NCI-H2081 treated with DMSO at 0.1 percent for 48 hours (cell line): ENCODE data around the gene TRAFD1.

Source experiments
- DNase-seq: peaks from one replicate; lab custom pipeline; 2025; lab: John Stamatoyannopoulos, UW

The TRAFD1 gene

DNA sequence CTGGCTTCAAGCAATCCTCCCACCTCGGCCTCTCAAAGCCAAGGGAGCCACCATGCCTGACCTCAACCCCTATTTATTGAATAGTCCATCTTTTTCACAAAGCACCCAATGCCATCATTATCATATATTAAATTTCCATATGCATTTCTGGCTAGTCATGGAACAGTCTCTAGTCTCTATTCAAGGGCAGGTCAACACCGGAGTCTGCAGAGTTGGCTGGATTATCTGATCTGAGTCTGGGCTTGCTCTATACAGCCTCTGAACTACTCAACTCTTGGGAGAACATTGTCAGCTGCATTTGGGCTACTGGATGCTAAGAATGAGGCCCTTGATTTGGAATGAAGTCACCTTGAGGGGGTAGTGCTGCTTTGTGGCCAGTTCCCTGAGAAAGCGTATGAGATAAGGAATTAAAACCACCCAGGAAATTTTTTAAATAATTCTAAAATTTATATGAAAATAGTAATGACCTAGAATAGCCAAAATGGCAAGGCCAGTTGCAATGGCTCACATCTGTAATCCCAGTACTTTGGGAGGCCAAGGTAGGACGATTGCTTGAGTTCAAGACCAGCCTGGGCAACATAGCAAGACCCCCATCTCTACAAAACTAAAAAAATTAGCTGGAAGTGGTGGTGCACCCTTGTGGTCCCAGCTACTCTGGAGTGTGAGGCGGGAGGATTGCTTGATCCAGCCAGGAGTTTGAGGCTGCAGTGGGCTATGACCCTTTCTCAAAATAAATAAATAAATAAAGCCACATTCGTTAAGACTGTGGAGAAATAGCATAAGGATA lies 9.9 kb upstream of the TRAFD1 start:
- no peak for DNase-seq

DNA sequence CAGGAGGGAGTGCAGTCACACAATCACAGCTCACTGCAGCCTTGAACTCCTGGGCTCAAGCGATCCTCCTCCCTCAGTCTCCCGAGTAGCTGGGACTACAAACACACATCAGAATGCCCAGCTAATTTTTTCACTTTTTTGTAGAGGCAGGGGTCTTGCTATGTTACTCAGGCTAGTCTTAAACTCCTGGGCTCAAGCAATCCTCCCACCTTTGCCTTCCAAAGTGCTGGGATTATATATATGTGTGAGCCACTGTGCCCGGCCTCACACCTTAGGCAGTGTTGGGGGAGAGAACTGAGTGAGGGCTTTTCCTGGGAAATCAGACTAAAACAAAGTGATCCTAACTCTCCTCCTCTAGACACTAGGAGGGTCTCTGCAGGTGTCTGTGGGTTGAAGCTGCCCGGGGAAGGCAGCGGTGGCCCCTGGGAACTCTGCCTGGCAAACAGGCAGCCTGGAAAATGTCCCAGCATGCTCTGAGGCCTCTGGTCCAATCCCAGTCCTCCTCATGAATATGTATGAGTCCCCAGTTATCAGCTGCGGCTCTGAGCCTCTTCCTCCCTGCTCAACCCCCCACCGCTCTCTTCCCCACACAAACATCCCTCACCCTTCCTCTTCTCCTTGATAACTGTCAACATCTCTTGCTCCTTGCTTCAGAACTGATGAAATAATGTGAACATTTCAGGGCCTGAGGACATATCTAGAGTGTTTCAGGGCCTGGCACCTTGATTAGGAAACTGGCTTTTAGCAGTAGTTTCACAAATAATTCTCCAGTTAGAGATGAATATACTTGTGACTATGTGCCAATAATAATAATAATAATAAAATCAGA lies 8.9 kb upstream of the TRAFD1 start:
- DNase-seq = no peak

DNA sequence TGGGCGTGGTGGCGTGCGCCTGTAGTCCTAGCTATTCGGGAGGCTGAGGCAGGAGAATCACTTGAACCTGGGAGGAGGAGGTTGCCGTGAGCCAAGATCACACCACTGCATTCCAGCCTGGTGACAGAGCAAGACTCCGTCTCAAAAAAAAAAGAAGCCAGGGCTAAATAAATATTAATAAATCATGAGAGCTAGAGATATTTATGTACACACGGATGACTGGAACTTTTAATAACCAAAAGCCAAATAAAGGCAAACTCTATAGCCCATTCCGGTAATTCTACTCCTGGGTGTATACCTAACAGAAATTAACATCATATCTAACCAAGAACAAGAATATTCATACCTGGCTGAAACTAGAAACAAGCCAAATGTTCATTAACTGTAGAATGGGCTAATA lies 7.7 kb upstream of the TRAFD1 start:
- no peak for DNase-seq

DNA sequence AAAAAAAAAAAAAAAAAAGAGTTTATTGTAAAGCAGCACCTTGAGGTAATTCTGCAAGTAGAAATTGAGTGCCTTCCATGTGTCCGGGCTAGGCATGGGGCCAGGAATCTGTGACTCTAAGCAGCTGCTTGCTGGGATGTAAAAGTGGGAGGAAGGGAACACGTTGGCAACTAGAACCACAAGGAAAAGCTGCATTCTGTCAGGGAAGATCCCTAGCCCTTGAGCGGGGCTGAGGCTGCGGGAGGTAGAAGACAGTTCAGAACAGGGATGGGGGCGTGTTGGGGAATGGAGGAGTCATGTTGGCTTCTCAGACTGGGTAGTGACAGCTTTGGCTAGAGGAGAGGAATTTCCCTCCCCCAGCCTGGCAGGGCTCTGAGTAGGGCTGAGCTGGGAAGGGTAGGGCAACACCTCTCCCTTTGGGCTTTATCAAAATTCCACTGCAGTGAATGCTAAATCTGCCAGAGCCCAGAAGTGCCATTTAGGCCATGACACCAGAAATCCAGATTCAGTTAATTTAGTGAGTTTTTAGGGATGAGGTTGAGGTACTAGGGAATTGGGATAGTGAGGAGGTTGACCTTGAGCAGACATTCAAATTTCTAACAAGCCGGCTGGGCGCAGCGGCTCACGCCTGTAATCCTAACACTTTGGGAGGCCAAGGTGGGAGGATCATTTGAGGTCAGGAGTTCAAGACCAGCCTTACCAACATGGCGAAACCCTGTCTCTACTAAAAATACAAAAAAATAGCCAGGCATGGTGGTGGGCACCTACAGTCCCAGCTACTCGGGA lies 3.4 kb upstream of the TRAFD1 start:
- DNase-seq = no peak

DNA sequence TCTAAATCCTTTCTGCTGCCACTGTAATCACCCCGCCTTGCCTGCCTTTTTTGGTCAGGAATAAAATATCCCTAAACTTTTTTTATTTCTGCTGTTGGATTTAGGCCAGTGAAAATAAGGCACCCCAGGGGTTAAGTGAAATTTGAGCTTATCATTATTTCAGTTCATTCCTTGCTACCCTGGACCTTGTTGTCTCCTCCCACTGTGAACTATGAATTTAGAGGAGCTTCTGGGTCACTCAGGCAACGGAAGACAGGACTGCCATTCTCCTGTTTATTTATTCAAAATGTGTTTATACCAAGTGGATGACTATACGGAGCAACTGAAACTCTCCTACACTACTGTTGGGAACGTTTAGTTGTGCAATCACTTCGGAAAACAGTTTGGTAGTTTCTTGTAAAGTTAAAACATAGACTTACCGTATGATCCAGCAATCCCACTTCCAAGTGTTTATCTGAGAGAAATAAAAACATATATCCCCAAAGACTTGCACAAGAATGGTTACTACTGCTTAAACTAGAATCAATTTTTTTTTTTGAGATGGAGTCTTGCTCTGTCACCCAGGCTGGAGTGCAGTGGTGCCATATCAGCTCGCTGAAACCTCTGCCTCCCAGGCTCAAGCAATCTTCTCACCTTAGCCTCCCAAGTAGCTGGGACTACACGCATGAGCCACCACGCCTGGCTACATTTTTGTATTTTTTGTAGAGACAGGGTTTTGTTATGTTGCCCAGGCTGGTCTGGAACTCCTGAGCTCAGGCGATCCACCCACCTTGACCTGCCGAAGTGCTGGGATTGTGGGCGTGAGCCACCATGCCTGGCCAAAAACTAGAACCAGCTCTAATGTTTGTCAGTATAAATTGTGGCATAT lies 2.3 kb upstream of the TRAFD1 start:
- DNase-seq = no peak

DNA sequence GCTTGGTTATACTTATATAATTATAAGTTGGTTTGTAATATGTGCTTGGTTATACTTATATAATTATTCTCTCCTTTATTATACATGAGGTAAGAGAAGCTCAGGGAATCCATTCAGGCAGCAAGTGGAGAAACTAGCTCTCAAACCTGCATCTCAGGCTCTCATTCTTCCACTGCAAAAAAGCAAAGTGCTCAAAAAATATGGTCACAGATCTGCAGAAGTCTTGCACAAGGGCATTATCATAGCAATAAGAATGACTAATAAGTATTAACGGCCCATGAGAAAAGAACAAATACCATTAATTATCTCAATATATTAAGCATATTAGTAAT lies 476 bp upstream of the TRAFD1 start:
- no peak for DNase-seq

DNA sequence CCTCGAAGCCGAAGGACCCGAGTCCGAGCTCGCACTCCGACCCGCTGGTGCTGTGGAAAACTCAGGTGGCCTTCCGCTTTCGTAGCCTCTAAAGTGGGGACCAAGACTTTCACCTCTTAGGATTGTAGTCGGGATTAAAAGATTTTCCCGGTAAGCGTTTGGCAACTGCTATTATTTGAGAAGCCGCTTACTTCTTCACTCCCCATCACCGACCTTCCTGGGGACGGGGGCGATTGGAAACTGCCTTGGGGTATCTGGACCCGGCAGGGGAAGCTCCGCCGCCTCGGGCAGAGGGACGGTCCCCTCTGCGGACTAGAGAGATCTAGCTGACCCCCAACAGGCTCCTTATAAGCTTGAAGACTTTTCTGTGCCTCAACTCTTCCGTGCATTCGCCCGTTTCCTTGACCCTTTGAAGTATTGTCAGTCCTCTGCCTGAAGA lies 659 bp downstream of the TRAFD1 start:
- DNase-seq = no peak

DNA sequence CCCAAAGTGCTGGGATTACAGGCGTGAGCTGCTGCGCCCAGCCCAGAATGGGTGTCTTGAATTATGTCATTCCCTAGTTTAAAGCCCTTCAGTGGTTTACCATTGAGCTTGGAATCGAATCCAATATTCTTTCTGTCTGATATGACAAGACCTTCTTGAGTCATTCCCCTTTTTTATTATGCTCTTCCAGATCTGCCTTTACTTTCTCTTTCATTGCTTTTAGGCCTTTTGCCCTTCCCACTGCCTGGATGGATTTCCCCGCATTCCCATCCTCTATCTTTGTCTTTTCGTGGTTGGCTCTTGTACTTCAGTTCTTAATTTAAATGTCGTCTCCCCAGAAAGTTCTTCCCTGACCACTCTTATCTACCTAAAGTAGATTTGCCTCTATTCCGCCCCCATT lies 1.6 kb downstream of the TRAFD1 start:
- DNase-seq = no peak

DNA sequence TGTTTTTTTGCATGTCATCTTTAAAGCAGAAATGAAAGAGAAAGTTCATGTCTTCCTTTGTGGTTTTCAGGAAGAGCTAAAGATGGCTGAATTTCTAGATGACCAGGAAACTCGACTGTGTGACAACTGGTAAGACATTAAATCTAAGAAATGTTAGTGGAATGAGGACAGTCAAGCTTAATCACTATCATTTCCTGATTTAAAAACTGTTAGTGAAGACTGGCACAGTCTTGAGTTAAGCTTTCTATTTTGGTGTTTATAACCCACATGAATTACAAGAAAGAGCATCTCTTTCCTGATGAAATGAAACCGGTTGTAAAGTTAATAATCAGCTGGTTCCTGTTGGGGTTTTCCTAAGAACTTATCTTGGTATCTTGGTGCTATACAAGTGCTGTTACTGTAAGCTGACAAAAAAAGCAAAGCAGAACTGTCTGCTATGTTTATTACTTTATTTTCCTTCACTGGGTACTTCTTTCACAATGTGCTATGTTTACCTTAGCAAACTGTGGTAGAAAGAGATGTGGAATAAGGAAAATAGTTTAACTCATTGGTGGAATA lies 5.2 kb downstream of the TRAFD1 start:
- no peak for DNase-seq

DNA sequence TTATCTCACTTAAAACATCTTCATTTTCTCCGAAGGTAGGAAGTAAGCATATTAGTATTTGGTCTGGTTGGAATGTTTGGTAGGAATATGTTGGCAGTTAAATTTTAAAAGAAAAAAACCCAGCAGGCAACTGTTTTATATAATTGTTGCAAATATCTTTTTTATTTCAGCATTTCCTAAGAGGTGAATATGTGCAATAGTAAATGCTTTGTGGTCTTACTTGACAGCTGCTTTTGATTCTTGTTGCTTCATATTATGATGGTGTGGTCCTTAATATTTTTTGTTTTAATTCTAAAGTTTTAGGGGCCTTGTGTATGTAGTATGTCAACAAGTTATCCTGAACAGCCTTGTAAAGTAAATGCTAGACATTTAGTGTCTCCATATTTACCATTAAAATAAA lies 6.3 kb downstream of the TRAFD1 start:
- no peak for DNase-seq

DNA sequence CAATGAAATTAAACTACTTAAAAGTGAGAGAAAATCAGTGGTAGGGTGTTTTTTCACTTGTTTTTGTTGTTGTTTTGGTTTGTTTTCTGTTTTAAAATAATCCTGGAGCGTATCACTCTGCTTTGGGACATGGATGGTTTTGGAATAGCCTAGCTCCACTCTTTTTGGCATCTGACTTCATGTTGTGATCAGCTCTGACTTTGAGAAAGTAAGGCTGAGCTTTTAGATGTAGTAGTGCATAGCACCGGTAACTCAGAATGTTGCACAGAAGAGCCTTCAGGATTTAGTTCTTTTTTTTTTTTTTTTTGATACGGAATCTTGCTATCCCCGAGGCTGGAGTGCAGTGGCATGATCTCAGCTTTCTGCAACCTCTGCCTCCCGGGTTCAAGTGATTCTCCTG lies 8.1 kb downstream of the TRAFD1 start:
- DNase-seq = no peak

DNA sequence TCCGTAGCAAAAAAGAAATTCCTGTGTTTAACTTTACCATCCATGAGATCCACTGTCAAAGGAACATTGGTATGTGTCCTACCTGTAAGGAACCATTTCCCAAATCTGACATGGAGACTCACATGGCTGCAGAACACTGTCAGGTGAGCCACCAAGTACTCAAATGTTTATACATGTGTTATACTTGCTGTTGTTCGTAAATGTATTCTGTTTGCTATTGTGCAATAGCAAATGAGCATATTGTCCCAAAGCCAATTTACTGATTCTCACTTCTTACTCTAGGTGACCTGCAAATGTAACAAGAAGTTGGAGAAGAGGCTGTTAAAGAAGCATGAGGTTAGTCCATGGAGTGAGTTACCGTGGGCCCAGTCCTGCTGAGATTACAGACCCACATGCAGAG lies 9.4 kb downstream of the TRAFD1 start:
- no peak for DNase-seq

DNA sequence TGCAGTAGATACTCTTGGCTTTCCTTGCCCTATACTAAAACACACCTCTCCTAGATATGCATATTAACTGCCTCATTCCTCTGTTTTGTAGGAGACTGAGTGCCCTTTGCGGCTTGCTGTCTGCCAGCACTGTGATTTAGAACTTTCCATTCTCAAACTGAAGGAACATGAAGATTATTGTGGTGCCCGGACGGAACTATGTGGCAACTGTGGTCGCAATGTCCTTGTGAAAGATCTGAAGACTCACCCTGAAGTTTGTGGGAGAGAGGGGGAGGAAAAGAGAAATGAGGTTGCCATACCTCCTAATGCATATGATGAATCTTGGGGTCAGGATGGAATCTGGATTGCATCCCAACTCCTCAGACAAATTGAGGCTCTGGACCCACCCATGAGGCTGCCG lies 15.4 kb downstream of the TRAFD1 start:
- DNase-seq = no peak

DNA sequence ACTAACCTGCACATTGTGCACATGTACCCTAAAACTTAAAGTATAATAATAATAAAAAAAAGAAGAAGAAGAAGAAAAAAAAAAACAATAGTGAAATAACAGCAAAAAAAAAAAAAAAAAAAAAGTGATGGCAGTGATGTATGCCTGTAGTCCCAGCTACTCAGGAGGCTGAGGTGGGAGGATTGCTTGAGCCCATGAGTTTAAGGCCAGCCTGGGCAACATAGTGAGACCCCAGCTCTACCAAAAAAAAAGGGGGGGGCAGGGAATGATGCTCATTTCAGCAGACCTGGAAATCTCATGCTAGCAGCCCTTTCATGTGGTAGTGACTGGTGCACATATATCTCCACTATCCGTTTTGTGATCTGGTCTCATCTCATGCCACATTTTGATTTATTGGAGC lies 20.8 kb downstream of the TRAFD1 start:
- DNase-seq = no peak

DNA sequence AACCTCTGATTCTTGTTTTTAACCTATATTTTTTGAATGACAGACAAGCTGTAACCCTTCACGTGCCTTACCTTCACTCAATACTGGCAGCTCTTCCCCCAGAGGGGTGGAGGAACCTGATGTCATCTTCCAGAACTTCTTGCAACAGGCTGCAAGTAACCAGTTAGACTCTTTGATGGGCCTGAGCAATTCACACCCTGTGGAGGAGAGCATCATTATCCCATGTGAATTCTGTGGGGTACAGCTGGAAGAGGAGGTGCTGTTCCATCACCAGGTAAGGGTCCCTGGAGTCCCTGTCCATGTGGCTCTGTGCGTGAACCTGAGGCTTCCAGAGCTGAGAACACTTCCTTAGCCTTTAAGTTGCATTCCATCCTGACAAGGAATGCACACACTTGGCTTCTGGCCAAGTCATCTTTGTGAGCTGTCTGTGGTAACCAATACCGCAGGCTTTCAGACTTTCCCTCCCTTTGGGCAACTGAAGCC lies 22.7 kb downstream of the TRAFD1 start:
- no peak for DNase-seq

DNA sequence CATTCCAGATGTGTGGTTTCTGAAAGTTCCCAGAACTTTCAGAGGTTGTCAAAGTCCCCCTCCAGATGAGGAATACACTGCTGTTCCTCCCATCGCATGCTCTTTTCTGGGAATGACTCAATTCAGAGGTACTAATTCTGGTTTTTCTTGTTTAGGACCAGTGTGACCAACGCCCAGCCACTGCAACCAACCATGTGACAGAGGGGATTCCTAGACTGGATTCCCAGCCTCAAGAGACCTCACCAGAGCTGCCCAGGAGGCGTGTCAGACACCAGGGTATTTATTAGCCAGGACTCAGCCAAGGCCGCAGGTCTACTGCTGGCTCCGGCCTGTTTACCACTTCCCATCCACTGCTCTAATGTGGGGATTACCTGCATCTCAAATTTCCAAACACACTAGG lies 24.2 kb downstream of the TRAFD1 start:
- DNase-seq = no peak

DNA sequence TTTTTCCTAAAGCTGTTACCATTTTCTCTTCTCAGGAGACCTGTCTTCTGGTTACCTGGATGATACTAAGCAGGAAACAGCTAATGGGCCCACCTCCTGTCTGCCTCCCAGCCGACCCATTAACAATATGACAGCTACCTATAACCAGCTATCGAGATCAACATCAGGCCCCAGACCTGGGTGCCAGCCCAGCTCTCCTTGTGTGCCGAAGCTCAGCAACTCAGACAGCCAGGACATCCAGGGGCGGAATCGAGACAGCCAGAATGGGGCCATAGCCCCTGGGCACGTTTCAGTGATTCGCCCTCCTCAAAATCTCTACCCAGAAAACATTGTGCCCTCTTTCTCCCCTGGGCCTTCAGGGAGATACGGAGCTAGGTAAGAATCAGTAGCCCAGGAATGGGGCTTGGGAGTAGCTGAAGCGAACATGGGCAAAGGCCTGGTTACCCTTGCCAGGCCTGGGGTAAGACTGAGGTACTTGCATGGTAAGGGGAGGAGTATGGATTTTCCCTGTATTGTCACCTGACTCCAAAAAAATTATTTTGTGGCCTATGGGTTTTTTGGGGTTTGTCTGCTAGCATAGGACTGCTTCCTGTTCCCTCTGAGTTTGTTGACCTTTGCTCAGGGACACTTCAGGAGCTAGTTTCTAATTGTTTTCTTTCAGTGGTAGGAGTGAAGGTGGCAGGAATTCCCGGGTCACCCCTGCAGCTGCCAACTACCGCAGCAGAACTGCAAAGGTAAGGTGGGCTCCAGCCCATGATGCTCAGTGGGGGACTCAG lies 26.6 kb downstream of the TRAFD1 start:
- DNase-seq = no peak

DNA sequence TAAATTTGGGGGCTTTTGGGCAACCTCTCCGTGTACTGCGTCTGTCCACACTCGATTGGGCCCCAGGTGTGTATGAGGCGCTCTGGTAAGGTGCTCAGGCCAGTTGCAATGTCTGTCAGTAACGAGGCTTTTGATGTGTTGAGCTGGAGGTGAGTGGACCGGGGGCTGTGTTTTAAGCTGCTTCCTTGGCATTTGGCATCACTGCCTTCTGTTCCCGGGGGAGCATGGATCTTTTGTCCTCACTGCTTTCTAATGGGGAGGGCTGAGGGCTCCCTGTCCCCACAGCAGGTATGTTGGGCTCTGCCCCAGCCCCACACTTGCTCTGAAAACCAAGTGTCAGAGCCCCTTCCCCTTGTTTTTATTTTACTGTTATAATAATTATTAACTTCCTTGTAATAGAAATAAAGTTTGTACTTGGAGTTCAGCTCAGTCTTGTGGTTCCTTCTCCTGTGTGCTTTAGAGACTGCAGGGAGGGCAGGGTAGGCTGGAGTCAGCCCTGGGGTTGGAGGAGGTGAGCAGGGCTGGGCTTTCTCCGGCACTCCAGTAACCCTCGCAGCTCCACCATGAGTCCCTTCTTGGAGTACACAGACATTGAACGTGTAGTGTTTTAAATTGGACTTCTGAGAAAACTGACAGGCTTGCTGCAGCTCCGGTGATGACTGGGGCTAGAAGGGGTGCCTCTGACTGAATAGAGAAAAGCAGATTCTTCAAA lies 28.0 kb downstream of the TRAFD1 start:
- DNase-seq = no peak

DNA sequence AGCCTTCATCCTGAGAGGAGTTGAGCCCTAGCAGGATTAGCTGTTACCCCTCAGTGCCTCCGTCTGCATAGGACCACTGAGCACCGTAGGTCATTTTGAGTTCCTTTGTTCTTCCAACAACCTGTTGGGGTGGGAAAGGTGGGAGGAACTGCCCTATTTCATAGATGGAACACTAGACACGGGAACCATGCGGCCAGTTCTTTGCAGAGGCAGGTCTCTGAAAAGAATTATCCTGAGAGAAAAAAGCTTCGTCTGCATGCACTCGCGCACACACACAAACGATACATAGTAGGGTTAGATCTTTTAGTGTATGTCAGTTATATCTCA lies 28.5 kb downstream of the TRAFD1 start:
- no peak for DNase-seq
